Measurements from ENCODE around the gene CCPG1. TPM values are rescaled to one million over a fixed set of nuclear protein-coding genes. Genes with fewer than 3 reads are reported as not detected.

CCPG1 gene
- polyA plus RNA-seq, 1 donor from 2014 or later: 64.2 TPM

GRCh38 chr15:55344206-55344605 is 64.0 kb downstream of the CCPG1 start:
- H3K9ac ChIP-seq (ENCODE audit: low read length): no peak overlapping the region
- H3F3A ChIP-seq (ENCODE audit: insufficient read depth, low read length, poor library complexity, severe bottlenecking): no peaks in the 10 kb centered on the region
- H3K27me3 ChIP-seq (ENCODE audit: insufficient read depth, low read depth, low read length): no peaks in the 10 kb centered on the region
- no peaks in the 10 kb centered on the region for H4K20me1 ChIP-seq (ENCODE audit: insufficient read depth)
- no peaks in the 10 kb centered on the region for H3K9me3 ChIP-seq (ENCODE audit: low read length)
- H2AFZ ChIP-seq (ENCODE audit: low read depth, low read length): no peak overlapping the region
- no peak for TF ChIP-seq CTCF (IDR thresholded peaks at IDR 0.05; ENCODE audit: poor library complexity, severe bottlenecking)
- no peak for TF ChIP-seq EZH2 (IDR thresholded peaks at IDR 0.05; ENCODE audit: borderline replicate concordance, insufficient read depth, low read length, poor library complexity, severe bottlenecking)
- TF ChIP-seq TAF1 (IDR thresholded peaks at IDR 0.05; ENCODE audit: low read depth): no peak
- TF ChIP-seq REST (IDR thresholded peaks at IDR 0.05; ENCODE audit: borderline replicate concordance): no peak
- TF ChIP-seq RAD21 (conservative IDR thresholded peaks at IDR 0.05): no peak
- TF ChIP-seq SMC3 (conservative IDR thresholded peaks at IDR 0.05; ENCODE audit: poor library complexity): no peak
- no peak for TF ChIP-seq POLR2AphosphoS5 (IDR thresholded peaks at IDR 0.05)
- no peak for TF ChIP-seq EP300 (conservative IDR thresholded peaks at IDR 0.05; ENCODE audit: poor library complexity, severe bottlenecking)
- no peak for TF ChIP-seq MXI1 (conservative IDR thresholded peaks at IDR 0.05; ENCODE audit: poor library complexity, severe bottlenecking)
- no peak overlapping the region for H3K27ac ChIP-seq (ENCODE audit: low read length)
- H3K4me3 ChIP-seq (ENCODE audit: low read length): no peak overlapping the region
- no peaks in the 10 kb centered on the region for H3K36me3 ChIP-seq (ENCODE audit: insufficient read depth, low read length)
- no peak overlapping the region for H3K4me2 ChIP-seq (ENCODE audit: low read length)
- H3K79me2 ChIP-seq (replicated peaks; ENCODE audit: insufficient read depth, low read length): no peaks in the 10 kb centered on the region
- no peaks in the 10 kb centered on the region for H3K9me2 ChIP-seq (ENCODE audit: insufficient read depth, low read length)

GRCh38 chr15:55343168-55343567 is 65.0 kb downstream of the CCPG1 start:
- Histone ChIP-seq H3F3A (ENCODE audit: insufficient read depth, low read length, poor library complexity, severe bottlenecking) (no peaks in the 10 kb centered on the region), H4K20me1 (ENCODE audit: insufficient read depth) (no peaks in the 10 kb centered on the region), H3K9me2 (ENCODE audit: insufficient read depth, low read length) (no peaks in the 10 kb centered on the region), H3K36me3 (ENCODE audit: insufficient read depth, low read length) (no peaks in the 10 kb centered on the region), H3K27ac (ENCODE audit: low read length) (no peak overlapping the region), H2AFZ (ENCODE audit: low read depth, low read length) (no peak overlapping the region), H3K9ac (ENCODE audit: low read length) (no peak overlapping the region), H3K4me3 (ENCODE audit: low read length) (no peak overlapping the region), H3K79me2 (replicated peaks; ENCODE audit: insufficient read depth, low read length) (no peaks in the 10 kb centered on the region), H3K4me2 (ENCODE audit: low read length) (no peak overlapping the region), H3K27me3 (ENCODE audit: insufficient read depth, low read depth, low read length) (no peaks in the 10 kb centered on the region), H3K9me3 (ENCODE audit: low read length) (no peaks in the 10 kb centered on the region)
- no peak for TF ChIP-seq MXI1 (conservative IDR thresholded peaks at IDR 0.05; ENCODE audit: poor library complexity, severe bottlenecking)
- TF ChIP-seq REST (IDR thresholded peaks at IDR 0.05; ENCODE audit: borderline replicate concordance): no peak
- TF ChIP-seq TAF1 (IDR thresholded peaks at IDR 0.05; ENCODE audit: low read depth): no peak
- no peak for TF ChIP-seq SMC3 (conservative IDR thresholded peaks at IDR 0.05; ENCODE audit: poor library complexity)
- no peak for TF ChIP-seq RAD21 (conservative IDR thresholded peaks at IDR 0.05)
- TF ChIP-seq EP300 (conservative IDR thresholded peaks at IDR 0.05; ENCODE audit: poor library complexity, severe bottlenecking): no peak
- no peak for TF ChIP-seq EZH2 (IDR thresholded peaks at IDR 0.05; ENCODE audit: borderline replicate concordance, insufficient read depth, low read length, poor library complexity, severe bottlenecking)
- no peak for TF ChIP-seq CTCF (IDR thresholded peaks at IDR 0.05; ENCODE audit: poor library complexity, severe bottlenecking)
- no peak for TF ChIP-seq POLR2AphosphoS5 (IDR thresholded peaks at IDR 0.05)
